Fibroblast of lung (primary cell): ENCODE measurements around the gene RBM25. TPM values are rescaled to one million over a fixed set of nuclear protein-coding genes. Genes with fewer than 3 reads are reported as not detected.

Experiments used
- DNase-seq, 2 donors: peaks; one replicate each; pipeline versions ENCODE4 v3.0.0 to v3.0.0-alpha.2; 2010; ENCODE audit warnings: low read depth in 2 of 2
- H2AFZ ChIP-seq: 2 replicates; pipeline ENCODE4 v1.5.1; 2012; ENCODE audit warnings: low read length, control low read depth, inconsistent platforms
- H3K27ac ChIP-seq: 2 replicates; pipeline ENCODE4 v1.5.1; 2011; ENCODE audit warnings: low read length, control low read depth; ENCODE audit not compliant: insufficient read depth
- H3K27me3 ChIP-seq: 2 replicates; pipeline ENCODE4 v1.5.1; 2011; ENCODE audit warnings: mild to moderate bottlenecking, low read length; ENCODE audit not compliant: control insufficient read depth, insufficient read depth
- H3K36me3 ChIP-seq: 2 replicates; pipeline ENCODE4 v1.5.1; 2011; ENCODE audit warnings: low read length; ENCODE audit not compliant: control insufficient read depth, insufficient read depth
- H3K4me1 ChIP-seq: 2 replicates; pipeline ENCODE4 v1.5.1; 2011; ENCODE audit warnings: low read length; ENCODE audit not compliant: control insufficient read depth, insufficient read depth; ENCODE audit errors: extremely low read depth
- H3K4me2 ChIP-seq: 2 replicates; pipeline ENCODE4 v1.5.1; 2011; ENCODE audit warnings: low read length, control low read depth; ENCODE audit not compliant: insufficient read depth; ENCODE audit errors: extremely low read depth
- H3K4me3 ChIP-seq, 4 experiments: fragments of 200-600 bp in 1 of 4; sonication (generic) in 1 of 4; replicated peaks in 1 of 4; 2 replicates each; pipeline ENCODE4 v1.5.1; 2011 to 2016; ENCODE audit warnings: low read length in 4 of 4, low read depth in 3 of 4, mild to moderate bottlenecking in 3 of 4, control low read depth in 2 of 4, inconsistent platforms in 1 of 4, mixed read lengths in 1 of 4; ENCODE audit not compliant: insufficient read depth in 1 of 4; ENCODE audit errors: control extremely low read depth in 1 of 4
- H3K79me2 ChIP-seq: 2 replicates; pipeline ENCODE4 v1.5.1; 2012; ENCODE audit warnings: mild to moderate bottlenecking, low read length, inconsistent platforms; ENCODE audit not compliant: control insufficient read depth, insufficient read depth
- H3K9ac ChIP-seq: 2 replicates; pipeline ENCODE4 v1.5.1; 2011; ENCODE audit warnings: mild to moderate bottlenecking, low read length, control low read depth; ENCODE audit not compliant: insufficient read depth
- H3K9me3 ChIP-seq: 2 replicates; pipeline ENCODE4 v1.5.1; 2012; ENCODE audit warnings: low read depth, low read length; ENCODE audit not compliant: control insufficient read depth, insufficient read depth
- H4K20me1 ChIP-seq: 2 replicates; pipeline ENCODE4 v1.5.1; 2011; ENCODE audit warnings: low read length; ENCODE audit not compliant: control insufficient read depth, insufficient read depth; ENCODE audit errors: extremely low read depth
- CTCF ChIP-seq, 2 donors: IDR thresholded peaks in 1 of 2; conservative IDR thresholded peaks in 1 of 2; 1 replicate in 1 of 2; 2 replicates in 1 of 2; pipeline ENCODE4 v1.5.1; 2011 to 2012; ENCODE audit warnings: low read length in 2 of 2, control low read depth in 1 of 2, inconsistent platforms in 1 of 2, low read depth in 1 of 2, mild to moderate bottlenecking in 1 of 2
- EZH2 ChIP-seq: IDR thresholded peaks from 2 replicates; pipeline ENCODE4 v1.5.1; 2012; ENCODE audit warnings: low read length, control low read depth, mild to moderate bottlenecking; ENCODE audit errors: missing control alignments
- polyA plus RNA-seq, 2 donors: library from polyadenylated mRNA; depleted of rRNA in 1 of 2; stranded (reverse) in 1 of 2; unstranded in 1 of 2; fragments of >200 nt; gene quantifications; 2 replicates each; pipeline ENCODE4 v1.2.1, GENCODE V29; 2011 to 2012; ENCODE audit warnings: missing spikeins in 1 of 2
- total RNA-seq: library from RNA; depleted of rRNA; stranded (reverse); fragments of >200 nt; gene quantifications from 2 replicates; pipeline ENCODE4 v1.2.1, GENCODE V29; 2014

Gene RBM25
- total and polyA plus RNA-seq, 2 donors (not counting 1 experiment from before 2014, with no cell fraction given), result 25.4 to 42.5 TPM

- no peak for DNase-seq
- peaks cover 2% of the 10 kb centered on the region for H3K4me1 ChIP-seq
- no peak overlapping the region for H3K9ac ChIP-seq
- H2AFZ ChIP-seq, result no peak overlapping the region
- no peak overlapping the region for H3K27ac ChIP-seq
- H4K20me1 ChIP-seq, result no peaks in the 10 kb centered on the region
- peaks cover 27% of the 10 kb centered on the region for H3K79me2 ChIP-seq
- H3K27me3 ChIP-seq, result no peaks in the 10 kb centered on the region
- TF ChIP-seq EZH2 (no peak), CTCF (conservative IDR thresholded peaks at IDR 0.05 in 1 of 2, IDR thresholded peaks at IDR 0.05 in 1 of 2; ENCODE audit: low read depth in 1 of 2, low read length in 2 of 2) (no peak)
- H3K4me3 ChIP-seq, result no peak overlapping the region
- no peak overlapping the region for H3K4me2 ChIP-seq
- no peaks in the 10 kb centered on the region for H3K9me3 ChIP-seq
- H3K36me3 ChIP-seq, result no peaks in the 10 kb centered on the region
Observed at GRCh38 chr14:73146111-73146510, 87.8 kb downstream of the RBM25 start.

GRCh38 chr14:73149753-73150152 is 91.4 kb downstream of the RBM25 start:
- DNase-seq, result peak in 1 of 2 donors; percentile 27
- peaks cover 2% of the 10 kb centered on the region for H3K4me1 ChIP-seq
- no peaks in the 10 kb centered on the region for H3K9me3 ChIP-seq
- H3K9ac ChIP-seq, result no peak overlapping the region
- H4K20me1 ChIP-seq, result no peaks in the 10 kb centered on the region
- no peak overlapping the region for H3K4me3 ChIP-seq
- TF ChIP-seq EZH2 (no peak), CTCF (conservative IDR thresholded peaks at IDR 0.05 in 1 of 2, IDR thresholded peaks at IDR 0.05 in 1 of 2; ENCODE audit: low read depth in 1 of 2, low read length in 2 of 2) (no peak)
- no peak overlapping the region for H3K4me2 ChIP-seq
- no peaks in the 10 kb centered on the region for H3K27me3 ChIP-seq
- H3K36me3 ChIP-seq, result no peaks in the 10 kb centered on the region
- H3K79me2 ChIP-seq, result peaks cover 13% of the 10 kb centered on the region
- no peak overlapping the region for H3K27ac ChIP-seq
- H2AFZ ChIP-seq, result no peak overlapping the region

- Histone ChIP-seq H3K4me2 (no peak overlapping the region), H3K4me3 (no peak overlapping the region), H3K36me3 (no peaks in the 10 kb centered on the region), H2AFZ (no peak overlapping the region), H3K79me2 (no peaks in the 10 kb centered on the region), H3K27me3 (no peaks in the 10 kb centered on the region), H4K20me1 (no peaks in the 10 kb centered on the region), H3K4me1 (no peaks in the 10 kb centered on the region), H3K9ac (no peak overlapping the region), H3K9me3 (no peaks in the 10 kb centered on the region), H3K27ac (no peak overlapping the region)
- DNase-seq, result peak in 1 of 2 donors; percentile 84
- TF ChIP-seq EZH2 (no peak), CTCF (conservative IDR thresholded peaks at IDR 0.05 in 1 of 2, IDR thresholded peaks at IDR 0.05 in 1 of 2; ENCODE audit: low read depth in 1 of 2, low read length in 2 of 2) (no peak)
Observed at GRCh38 chr14:73153272-73153671, 94.9 kb downstream of the RBM25 start.
